HG03565 (cell line): ENCODE results near the gene IGSF11.

Experiments
- ATAC-seq: cut with Tn5 transposase; IDR thresholded peaks from one replicate; pipeline ENCODE4 v1.9.1; 2021; ENCODE audit warnings: mild to moderate bottlenecking, moderate library complexity; ENCODE audit not compliant: unreplicated experiment

The IGSF11 gene

DNA sequence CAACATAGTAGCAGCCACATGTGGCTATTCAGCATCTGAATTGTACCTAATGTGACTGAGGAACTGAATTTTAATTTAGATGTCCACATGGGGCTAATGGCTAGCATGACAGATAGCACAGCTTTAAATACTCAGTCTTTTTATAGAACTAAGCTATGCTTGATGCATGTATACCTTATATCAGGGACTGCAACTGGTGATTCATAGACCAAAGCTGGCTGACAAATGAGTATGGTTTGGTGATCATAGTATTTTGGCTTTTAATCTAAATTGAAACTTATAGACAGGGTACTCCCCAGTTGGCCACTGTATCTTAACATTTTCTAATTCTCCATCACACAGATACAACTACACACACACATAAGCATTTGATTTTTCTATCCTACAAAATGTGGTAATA lies 83.6 kb downstream of the IGSF11 start:
- ATAC-seq: no peak

DNA sequence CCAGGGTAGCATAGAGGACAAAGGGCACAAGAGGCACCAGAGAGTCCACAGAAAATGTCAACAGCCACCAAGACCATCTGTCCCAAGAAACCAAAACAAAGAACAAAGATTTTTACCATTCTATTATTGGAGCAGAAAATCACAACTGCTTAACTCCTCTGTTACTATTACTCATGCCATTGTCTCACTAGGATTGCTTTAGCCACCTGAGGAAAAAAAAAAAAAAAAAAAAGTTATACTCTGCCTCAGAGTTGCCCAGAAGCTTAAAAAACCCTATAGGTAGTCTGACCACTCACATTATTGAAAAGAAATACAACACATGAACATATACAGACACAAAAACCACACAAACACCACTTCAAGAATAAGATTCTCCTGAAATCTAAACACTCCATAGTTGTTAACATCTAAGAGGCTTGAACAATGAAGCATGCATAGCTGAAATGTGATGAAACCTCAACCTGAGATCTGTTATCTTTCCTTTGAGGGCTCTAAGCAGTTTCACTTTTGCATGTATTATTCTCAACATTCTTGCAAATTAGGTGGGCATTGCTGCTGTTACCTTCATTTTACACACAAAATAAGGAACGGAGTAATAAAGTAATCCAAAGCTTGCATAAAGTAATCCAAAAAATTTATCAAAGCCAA lies 85.4 kb downstream of the IGSF11 start:
- no peak for ATAC-seq

DNA sequence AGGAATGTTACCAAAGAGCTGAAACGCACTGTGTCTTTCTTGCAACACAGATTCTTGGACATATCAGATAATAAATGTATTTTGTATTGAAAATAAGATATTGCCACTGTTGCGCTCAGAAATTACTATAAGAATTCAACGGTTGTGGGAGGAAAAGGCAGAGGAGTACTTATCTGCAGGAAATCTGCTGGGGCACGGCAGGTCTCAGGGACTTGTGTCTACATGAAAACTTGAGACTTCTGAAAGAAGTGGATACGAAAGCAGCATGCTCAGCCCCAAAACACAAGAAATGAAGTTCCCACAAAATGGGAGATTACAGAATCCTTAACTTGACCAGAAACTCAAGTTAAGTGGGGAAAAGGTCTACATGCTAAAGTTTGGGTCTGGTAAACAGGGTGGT lies 86.5 kb downstream of the IGSF11 start:
- no peak for ATAC-seq

DNA sequence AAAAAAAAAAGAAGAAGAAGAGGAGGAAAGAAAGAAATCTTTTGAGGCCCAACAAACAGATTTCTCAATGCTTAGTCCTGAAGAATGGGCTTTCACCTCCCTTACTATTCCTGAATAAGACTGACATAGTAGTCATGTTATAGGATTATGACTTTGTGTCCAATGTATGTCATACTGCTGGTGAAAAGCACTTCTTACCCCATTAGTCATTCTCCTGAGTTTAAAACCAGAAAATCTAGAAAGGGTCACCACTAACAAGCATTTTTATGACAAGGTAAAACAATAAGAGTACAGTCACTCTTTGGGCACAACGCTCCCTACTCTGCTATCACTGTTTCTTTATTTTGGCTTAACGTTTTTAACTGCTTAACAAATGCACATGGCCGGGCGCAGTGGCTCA lies 88.2 kb downstream of the IGSF11 start:
- ATAC-seq: no peak

DNA sequence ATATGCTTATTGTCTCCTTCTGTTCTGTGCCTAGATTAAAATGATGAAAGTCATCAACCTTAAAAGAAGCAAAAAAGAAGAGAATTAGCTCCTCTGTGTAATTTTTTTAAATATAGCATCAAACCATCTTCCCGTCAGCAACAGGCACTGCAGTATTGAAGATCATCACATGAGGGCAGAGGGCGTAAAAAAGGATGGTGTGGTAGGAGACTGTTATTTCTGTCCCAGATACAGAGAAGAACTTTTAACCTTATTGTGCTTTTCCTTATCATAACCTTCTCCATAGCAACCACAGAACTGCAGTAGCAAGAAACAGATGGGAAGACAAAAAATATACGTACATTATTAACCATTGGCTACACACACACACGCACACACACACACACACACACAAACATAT lies 88.8 kb downstream of the IGSF11 start:
- ATAC-seq: no peak

DNA sequence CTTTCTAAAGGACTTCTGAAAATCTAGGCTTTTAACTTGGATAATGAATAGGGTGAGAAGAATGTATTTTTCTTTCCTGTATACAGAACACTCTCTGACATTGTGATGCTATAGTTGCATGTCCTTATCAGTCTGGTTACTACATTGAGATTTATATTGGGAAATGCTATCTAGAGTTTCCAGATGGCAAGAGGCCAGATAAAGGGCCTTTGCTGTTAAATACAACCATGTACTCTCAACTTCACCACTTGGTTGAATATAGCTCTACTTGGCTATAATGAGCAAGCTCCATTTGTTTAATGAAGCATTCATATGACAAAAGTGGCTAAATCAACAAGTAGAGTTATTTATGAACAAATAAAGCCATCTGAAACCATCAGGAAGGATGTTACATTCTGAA lies 91.0 kb downstream of the IGSF11 start:
- ATAC-seq: no peak

DNA sequence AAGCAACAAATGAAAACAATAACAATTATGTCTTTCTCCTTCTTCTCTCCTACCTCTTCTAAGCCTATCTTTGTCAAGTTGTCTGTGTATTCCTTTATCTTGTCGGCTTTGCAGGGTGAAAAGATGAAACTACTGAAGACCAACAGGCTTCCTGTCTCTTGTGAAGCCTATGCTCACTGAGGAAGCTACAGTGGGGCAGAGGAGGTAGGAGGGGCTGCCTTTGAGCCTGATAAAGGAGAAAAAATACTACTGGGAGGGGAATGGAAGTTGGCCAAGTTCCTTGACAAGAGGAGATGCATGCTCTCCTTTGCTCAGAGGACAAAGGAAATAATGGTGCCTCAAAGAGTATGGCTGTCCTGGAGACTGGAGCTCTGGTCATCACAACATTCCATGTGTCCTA lies 92.0 kb downstream of the IGSF11 start:
- ATAC-seq: no peak

DNA sequence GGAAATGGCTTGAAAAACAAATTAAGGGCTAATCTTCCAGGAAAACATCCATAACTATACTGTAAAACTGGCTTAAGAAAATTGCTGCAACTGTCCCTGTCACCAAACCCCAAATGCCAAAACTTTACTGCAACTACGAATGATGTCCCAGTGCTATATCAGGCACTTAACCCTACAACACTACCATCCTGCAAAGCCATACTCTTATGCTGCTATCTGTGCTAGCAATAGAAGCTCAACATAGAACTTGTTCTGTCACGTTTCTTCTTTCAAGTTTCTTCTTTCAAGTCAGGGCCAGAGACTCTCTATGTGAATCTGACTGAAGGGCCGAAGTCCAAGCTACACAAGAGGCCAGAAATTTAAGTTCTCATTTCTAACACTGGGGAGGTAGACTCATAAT lies 92.5 kb downstream of the IGSF11 start:
- no peak for ATAC-seq

DNA sequence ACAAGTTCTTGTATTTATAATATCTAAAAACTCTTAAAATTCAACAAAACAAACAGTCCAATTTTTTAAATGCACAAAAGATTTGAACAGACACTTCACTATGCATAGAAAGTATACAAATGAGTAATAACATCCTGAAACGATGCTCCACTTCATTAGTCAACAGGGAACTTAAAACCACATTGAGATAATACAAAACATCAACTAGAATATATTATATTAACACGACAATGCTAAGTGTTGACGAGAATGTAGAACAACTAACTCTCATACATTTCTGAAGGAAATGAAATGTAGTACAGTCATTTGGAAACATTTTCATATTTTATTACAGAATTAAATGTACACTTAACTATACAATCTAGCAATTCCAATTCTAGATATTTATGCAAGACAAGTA lies 93.4 kb downstream of the IGSF11 start:
- no peak for ATAC-seq

DNA sequence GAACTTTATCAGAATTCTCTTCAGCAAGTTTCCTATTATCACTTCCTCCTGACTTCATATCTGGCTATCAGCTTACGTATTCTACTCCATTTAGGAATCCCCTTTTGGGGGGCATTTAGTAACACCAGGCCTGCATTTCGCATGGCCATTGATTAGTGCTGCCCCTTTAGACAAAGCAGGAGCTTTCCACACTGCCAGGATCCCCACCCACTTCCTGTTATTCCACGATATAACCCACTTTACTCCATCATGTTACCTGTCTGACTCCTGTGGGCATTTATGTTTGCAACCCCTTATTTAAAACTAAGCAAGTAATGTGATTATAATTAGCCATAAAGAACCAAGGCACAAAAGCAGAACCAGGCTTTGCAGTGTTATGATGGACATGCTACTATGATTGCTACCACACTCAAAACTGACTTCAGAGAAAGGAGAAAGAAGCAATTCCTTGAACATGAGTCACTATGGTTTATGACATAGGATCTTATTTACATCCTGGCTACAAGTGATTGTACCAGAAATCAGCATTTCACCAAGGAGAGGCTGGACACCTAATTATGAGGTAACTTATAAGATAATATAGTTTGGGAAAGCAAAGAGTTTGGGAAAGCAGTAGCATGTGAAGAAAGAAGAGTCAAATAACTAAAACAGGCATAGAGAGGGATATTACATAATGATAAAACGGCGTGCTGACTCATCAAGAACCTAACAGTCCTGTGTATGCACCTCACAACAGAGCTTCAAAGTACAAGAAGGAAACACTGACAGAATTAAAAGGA lies 96.3 kb downstream of the IGSF11 start:
- no peak for ATAC-seq

DNA sequence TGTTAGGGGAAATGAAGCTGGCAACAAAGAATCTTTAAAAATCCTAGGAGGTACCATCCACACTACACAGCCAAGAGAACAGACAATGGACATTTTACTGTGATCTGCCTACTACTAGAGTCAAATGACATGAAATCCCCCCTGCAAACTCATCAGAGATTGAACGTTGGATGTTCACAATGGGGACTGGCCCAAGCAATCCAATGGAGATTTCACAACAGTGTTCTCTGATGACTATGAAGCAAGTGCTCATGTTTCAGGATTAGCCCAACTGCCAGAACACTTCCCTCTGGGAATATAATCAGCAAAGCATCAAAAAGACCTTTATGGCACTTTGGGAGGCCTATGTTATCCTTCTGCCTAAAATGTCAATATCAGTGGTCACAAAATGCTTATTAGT lies 97.8 kb downstream of the IGSF11 start:
- no peak for ATAC-seq

DNA sequence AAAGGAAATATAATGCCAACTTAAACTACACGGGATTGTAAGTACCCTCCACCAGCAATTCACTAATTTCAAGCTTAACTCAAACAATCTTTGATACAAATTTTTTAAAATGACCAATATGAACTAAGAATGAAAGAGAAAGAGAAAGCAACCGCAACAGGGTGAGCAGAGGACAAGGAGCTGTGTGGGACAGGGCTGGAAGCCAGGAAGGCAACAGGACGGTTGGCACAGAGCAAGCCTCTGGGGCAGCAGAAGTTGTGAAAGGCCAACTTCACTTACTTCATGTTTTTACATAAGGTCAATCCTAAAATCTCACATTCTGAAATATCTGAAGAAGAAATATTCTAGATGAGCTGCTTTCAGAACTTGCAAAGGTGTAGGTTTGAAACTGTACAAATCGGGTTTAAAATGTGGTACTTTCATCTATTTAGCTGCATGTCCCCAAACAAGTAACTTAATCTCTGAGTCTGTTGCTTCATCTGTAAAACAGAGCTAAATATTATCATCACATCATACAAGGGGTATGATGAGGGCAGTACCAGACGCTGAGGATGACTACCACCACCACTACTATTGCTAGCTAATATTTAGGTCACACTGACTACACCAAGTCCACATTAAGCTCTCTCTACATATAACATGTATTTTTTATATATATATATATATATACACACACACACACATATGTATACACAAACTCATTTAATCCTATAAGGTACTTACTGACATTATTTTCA lies 101.7 kb downstream of the IGSF11 start:
- ATAC-seq: no peak

DNA sequence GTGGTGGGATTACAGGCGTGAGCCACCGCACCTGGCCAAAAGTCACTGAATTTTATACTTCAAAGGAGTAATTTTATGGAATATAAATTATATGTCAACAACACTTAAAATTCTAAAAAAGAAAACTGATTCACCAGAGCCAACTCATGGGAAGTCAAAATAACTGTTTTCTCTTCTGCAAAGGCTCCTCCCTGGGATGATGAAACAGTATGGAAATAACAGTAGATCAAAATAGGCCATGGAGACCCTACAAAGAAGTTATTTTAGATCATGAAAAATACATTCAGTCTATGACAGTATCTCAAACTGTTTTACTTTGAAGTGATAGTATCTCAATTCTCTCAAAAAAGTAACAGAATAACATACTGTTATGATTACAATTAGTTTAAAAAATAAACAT lies 102.7 kb downstream of the IGSF11 start:
- no peak for ATAC-seq

DNA sequence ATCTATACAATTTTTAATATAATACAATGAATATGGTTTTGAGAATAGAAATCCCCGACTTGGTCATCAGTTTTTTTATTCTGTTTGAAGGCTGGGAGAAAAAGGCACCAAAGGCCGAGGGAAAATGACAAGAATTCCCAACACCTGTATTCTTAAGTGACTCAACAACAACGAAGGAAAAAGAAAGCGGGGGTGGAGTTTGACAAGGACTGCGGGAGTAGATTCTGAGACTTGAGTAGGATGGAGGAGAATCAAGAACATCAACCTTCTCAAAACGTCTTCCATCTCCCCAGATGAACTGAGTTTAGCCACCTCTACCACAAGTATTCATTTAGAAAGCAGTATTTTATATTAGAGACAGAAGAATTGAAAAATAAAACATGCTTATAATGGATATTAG lies 107.2 kb downstream of the IGSF11 start:
- no peak for ATAC-seq

DNA sequence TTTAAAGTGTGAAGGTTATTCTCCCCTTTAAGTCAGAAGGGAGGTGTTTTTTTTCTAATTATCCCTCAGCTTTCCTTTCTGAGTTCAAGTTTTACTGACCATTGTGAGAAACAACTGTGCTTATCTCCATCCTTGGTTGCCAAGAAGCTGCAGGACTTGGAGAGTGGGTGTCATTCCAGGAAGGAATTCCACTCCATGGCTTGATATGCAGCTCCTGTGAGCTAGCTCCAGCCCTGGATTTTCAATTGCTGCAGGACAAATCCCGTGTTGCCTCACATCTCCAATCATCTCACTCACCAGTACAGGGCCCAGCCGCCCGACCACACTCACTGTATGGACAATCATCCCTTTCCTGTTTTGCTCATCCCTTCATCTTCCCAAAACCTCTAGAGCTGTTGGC lies 122.5 kb downstream of the IGSF11 start:
- no peak for ATAC-seq

DNA sequence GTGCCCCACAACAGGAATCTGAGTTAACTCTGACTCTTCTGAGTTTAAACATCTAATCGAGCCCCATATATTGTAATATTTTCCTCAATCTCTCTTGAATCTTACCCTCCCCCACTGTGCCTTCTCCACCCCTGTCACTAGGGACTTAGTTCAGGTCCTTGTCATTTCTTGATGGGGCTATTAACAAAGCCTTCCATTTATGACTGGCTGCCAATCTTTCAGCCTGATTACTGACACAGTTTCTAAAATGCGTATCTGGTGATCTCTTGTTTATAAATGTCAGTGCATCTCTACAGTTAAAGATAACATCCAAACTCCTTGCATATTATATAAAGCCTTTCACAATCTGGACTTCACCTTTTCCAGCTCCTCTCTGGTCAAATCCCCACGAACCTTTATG lies 124.3 kb downstream of the IGSF11 start:
- ATAC-seq: no peak

DNA sequence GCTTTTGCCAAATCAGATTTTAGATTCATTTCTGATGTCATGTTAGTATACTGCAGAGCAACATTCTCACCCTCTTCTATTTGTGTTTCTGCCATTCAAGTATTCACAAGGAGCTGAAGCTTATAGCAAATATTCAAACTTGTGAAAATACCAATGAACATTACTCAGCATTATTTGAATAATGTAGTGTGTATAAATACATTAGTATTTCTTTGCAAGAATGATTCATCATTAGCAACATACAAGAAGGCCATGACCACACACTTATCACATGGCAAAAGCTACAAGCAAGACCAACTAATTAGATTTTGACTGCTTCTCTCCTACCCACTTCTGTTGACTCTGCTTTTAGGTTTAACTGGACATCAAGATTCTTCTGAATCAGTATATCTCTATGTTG lies 124.9 kb downstream of the IGSF11 start:
- no peak for ATAC-seq

DNA sequence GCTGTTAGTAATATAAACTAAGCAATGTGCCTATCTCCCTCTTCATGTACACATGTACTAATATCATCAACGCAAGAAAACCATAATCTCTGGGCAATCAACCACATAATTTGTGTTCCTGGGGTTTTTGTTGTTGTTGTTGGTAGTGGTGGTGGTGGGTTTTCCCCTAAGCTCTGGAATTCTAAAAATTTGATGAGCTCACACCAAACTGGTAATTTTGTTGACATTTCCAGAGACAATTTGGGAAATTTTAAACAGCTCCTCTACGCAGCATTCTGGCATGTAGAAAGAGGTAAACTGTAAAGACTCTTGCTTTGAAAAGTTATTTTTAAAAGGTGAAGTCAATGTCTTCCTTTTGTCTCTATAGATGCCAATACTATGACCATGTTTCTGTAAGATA lies 126.7 kb downstream of the IGSF11 start:
- ATAC-seq: no peak

DNA sequence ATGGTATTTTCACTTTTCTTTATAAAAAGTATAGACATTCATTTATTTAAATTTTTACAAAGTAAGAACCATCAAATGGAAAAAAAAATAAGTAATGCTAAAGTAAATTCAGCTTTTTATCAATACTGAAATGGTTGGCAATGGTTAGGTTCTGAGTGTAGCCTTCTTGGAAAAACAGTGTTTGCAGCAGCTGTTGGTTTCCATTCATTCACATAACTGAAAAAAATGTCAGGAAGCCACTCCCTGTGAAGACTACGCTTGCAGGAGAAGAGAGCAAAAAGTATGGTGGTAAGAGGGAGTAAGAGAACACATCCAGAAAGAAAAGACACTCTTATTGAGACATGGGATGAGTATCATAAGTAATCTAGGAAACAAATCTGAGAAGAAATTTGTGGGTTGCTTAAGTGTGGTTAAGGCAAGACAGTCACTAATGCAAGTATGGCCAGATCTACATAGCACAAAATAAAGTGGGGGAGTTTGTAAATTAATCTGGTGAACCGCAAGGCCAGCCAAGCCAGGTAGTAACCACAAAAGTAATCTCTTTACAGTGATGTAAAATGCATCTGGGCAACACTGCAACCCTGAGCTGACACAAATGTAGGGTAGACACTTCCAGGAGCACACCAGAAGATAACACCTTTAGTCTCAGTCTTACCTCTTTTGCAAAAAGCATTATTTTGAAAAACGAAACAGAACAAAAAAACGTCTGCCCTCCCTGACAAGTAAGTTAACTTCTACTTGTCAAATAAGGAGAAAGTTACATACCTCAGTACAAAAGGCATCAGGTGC lies 133.7 kb downstream of the IGSF11 start:
- ATAC-seq: no peak

DNA sequence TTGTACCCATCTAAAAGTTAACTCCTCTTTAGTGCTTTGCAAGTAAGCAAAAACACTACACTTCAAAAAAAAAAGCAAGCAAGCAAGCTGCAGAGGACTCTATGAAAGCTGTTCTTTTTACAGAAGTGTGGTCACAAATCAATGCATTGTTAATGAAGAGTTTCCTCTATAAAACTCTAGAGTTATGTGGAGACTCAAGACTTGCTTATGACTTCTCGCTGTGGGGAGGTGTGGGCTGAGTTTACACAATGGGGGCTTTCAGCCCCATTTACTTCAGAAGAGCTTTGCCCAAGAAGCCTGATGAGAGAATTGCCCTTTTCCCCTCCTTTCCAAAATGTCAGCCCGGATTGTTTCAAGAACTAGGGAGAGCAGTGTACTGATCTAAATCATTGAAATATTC lies 144.4 kb downstream of the IGSF11 start:
- no peak for ATAC-seq

DNA sequence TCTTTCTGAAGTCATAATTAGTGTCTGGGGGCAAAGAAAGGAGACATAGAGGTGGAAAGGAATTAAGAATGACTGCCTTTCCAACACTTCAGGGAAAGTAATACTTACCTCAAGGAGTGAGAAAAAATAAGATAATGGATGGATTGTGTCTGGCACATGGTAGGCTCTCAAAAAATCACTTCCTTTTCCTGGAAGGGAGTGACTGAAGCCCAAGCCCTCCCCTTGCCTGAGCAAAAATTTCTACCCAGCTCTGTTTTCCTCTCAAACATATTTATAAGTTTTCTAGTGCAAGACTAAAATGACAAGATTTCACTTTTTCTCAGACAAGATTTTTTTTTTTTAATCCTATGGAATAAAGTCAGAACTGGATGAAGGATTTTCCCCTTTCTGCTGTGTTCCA lies 145.0 kb downstream of the IGSF11 start:
- ATAC-seq: no peak
